MM.1S (cell line): ENCODE measurements around the gene CTNNAL1.

Source experiments
- CTCF ChIP-seq: fragments of 300-600 bp; sonication (generic); IDR thresholded peaks from 2 replicates; pipeline ENCODE4 v1.5.1; 2016; ENCODE audit warnings: antibody characterized with exemption, low read length, mixed read lengths
- EZH2 ChIP-seq: fragments of 300-600 bp; sonication (generic); optimal IDR thresholded peaks from 2 replicates; pipeline ENCODE3; 2017; ENCODE audit warnings: low read depth, mild to moderate bottlenecking, antibody characterized with exemption, low read length, mixed read lengths
- EZH2phosphoT487 ChIP-seq: fragments of 300-600 bp; sonication (generic); IDR thresholded peaks from 2 replicates; pipeline ENCODE4 v1.6.1; 2018; ENCODE audit warnings: antibody characterized with exemption, low read length

GRCh38 chr9:109036744-109037680 lies 23.7 kb upstream of the CTNNAL1 start:
- TF ChIP-seq CTCF (no peak), EZH2 (no peak), EZH2phosphoT487 (no peak)
